ENCODE results near the gene ZNF503.
"Not testable (repeated sequence)": the region's sequence is repeated elsewhere in the genome, so short reads cannot be mapped to it uniquely, and the experiment has no call there.

ZNF503 gene

DNA sequence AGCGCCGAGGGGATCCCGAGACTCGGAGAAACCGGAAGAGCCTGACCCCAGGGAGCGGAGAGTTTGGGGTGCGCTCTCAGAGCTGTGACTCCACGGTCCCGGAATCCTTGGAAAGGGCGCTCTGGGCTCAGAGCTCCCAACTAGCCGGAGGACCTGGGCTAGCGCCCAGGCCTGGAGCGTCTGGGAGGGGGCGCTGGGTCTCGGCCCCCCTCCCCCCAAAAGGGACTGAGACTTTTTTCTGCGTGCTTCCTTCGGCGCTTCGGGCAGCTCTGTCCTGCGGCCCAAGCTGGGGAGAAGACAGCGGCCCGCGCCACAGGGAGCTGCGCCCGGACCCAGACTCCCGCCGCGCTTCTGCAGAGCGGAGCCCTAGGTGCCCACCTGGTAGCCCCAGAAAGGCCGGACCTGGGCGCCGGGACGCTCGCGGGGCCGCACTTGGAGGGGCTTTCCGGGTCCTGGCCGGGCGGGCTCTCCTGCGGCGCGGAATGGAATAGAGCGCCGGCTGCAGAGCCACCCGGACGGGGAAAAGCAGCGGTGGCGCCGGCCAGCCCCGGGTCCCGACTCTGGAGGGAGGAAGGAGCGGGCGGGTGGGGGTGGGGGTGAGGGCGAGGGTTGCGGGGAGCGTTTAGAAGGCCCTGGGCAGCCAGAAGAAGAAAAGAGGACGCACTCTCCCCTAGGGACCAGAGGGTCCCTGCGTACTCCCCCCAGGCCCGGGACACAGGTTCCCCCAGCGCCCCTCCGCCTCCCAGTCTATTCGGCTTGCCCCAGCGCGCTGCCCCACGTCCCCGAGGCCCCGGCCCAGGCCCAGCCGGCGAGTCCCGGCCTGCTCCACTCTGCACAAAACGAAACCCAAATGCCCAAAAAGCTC is 4.7 kb downstream of the ZNF503 start:
- in situ Hi-C loops (cut with MboI; ENCODE audit: low sequenced_read_pairs) = loop anchor here (25.0 kb wide), 1 partner anchor 640 kb away; no protein-coding TSS in a partner anchor

DNA sequence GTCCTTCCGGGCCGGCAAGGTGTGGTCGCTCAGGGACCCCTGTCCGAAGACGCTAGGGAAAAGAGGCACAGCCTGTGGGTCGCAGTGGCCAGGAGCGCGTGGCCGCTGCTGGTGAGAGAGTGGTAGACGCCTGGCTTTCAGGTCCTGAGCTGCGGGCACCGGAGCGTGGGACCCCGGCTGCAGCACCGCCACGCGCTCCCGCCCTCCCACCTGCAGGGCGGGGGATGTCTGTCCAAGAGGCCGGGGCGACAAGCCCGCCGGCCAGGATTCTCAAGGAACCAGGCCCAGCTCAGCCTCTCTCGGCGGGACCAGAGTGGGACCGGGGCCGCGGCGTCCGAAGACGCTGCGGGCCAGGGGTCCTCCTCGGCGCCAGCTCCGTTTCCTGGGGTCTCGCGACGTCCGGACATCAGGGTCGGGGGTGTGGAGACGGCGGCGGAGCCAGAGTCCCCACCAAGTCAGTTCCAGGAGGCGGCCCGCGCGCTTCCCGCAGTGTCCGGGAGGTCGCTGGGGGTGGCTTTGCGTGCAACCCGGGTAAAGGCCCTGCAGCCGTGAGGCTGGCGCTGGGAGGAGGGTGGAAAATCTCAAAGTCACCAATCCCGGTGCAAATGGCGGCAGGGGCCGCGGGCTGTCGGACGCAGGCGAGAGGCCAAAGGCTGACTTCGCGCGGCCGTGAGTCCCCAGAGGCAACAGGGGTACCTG is 5.5 kb downstream of the ZNF503 start:
- in situ Hi-C loops (cut with MboI; ENCODE audit: low sequenced_read_pairs) = loop anchor here (25.0 kb wide), 1 partner anchor 641 kb away; no protein-coding TSS in a partner anchor

DNA sequence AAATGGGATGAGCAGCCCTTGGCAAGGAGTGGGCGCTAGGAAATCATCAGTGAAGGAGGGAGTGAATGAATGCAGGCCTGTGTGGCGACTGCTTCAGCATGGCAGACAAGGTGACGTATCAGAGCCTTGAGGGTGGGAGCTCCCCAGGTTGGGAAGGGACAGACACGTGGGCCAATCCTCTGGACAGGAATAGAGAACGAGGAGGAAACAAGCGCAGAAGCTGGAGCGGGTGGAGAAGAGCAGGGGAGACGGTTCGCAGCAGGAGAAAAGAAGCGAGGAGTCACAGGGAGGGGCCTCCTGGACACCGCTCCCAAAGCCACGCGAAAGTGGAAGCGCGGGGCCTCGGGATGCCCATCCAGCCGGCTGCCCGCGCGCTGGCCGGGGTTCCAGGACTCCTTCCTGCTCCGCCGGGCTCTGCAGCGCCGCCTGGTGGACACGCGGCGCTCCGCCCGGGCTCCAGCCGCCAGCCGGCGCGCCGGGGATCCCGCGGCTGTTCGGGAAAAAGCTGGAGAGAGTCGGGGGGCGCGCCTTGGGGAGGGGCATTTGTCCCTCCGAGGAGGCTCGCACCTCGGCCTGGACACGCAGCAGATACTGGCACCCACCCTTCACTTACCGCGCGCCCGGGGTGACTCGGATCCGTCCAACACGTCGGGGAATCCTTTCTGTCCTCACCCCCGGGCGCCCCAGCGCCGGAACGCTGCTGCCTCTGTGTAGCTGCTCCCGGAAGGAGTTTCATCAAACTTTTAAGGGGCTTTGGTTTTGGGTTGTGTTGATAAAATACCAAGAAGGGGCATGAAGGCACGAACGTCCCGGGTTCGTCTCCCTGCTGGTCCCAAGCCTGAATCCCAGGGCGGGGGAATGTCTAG is 6.3 kb downstream of the ZNF503 start:
- in situ Hi-C loops (cut with MboI; ENCODE audit: low sequenced_read_pairs) = loop anchor here (25.0 kb wide), 1 partner anchor 642 kb away; no protein-coding TSS in a partner anchor

DNA sequence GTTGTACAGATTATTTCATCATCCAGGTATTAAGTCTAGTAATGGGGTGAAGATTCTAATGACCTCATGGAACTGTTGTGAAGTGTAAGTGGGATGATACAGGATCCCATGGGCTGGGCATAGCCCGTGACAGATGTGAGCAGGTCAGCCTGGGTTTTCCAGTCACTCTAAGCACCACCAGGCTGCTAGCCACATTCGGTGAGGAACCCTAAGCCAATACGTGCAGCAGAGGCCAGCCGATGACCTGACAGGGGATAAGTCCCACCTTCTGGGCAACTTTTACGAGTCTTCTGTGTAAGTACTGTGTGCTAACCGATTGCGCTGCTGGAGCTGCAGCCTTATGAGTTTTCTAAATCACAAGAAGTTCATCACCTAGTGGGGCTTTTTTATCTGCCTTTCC is 7.3 kb downstream of the ZNF503 start:
- in situ Hi-C loops (cut with MboI; ENCODE audit: low sequenced_read_pairs) = loop anchor here (25.0 kb wide), 1 partner anchor 643 kb away; no protein-coding TSS in a partner anchor

DNA sequence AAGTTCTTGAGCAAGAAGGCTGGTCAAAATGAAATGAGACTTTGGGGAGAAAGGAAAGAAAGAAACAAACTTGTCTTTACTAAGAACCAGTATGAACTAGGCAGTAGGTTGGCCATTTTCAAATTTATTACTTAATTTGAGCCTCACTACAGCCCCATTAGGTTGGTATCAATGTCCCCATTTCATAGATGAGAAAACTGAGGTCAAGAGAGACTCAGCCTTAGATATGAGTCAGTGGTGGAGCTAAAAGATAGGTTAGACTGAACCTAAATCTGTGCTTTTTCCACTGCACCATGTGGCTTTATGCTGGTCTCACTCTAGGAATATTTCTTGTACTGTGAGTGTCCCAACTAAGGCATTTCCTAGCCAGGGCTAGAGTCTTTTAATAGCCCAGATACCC is 8.8 kb downstream of the ZNF503 start:
- in situ Hi-C loops (cut with MboI; ENCODE audit: low sequenced_read_pairs) = loop anchor here (25.0 kb wide), 1 partner anchor 645 kb away; no protein-coding TSS in a partner anchor

DNA sequence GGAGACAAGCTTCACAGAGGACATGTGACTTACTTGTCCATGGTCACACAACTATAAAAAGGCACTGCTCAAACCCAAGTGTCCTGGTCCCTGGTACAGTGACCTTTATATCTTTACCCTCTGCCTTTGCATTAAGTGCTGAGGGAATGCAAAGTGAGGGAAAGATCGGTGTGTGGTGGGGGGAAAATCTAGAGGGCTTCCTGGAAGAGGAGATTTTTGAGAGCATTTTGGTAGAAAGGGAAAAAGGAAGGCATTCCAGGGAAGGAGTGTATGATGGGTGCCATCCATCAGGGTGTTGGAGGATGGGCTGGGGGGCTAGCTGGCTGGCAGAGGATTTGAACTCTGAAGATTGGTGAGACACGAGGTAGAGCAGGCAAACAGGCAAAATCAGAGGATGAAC is 9.3 kb downstream of the ZNF503 start:
- in situ Hi-C loops (cut with MboI; ENCODE audit: low sequenced_read_pairs) = loop anchor here (25.0 kb wide), 1 partner anchor 645 kb away; no protein-coding TSS in a partner anchor

DNA sequence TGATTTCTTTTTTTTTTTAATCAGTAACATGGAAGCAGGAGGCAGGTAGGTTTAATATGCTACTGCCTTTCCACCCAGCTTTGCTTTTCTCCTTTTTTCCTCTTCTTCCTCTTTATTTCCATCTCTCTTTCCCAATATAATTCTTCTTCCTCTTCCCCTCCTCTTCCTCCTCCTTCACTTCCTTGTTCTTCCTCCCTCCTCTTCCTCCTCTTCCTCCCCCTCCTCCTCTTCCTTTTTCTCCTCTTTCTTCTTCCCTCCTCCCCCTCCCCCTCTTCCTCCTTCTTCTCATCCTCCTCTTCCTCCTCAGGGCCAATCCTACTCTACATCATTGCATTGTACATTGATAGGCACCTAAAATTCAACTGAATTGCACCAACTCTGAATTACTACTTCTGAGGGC is 11.4 kb downstream of the ZNF503 start:
- in situ Hi-C loops (cut with MboI; ENCODE audit: low sequenced_read_pairs) = loop anchor here (25.0 kb wide), 1 partner anchor 647 kb away; no protein-coding TSS in a partner anchor

DNA sequence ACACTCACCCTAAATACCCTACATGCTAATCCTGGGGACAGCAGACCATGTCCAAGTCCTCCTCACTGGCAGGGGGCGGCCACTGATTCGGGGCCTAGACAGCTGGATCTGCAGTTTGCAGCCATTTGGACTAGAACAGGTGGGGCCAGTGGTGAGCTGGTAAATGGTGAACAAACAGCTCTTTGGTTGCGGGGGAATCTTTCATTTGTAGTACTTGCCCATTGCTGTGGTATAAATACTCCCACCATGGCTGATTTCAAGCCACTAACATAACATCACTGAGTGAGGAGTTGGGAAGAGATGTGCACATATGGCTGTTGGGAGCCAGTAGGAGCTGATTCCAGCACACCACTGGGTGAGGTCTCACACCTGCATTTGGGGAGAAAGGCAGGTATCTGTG is 13.5 kb downstream of the ZNF503 start:
- in situ Hi-C loops (cut with MboI; ENCODE audit: low sequenced_read_pairs) = loop anchor here (25.0 kb wide), 1 partner anchor 649 kb away; no protein-coding TSS in a partner anchor

DNA sequence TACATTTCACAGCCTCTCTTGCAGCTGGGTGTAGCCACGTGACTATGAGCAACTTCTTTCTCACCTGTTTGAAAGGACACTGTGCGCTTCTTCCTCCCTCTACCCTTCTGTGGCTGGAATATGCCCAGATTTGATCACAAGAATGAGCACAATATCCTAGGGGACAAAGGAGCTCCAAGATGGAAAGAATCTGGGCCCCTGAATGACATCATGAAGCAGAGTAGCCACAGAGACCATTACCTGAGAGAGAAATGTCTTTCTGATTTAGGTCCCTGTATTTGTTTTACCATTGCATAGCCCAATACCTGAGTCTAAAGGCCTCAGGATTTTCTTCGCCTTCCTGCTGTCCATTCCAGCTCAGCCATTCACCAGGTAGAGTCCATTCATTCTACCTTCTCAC is 15.4 kb downstream of the ZNF503 start:
- in situ Hi-C loops (cut with MboI; ENCODE audit: low sequenced_read_pairs) = loop anchor here (25.0 kb wide), 1 partner anchor 651 kb away; no protein-coding TSS in a partner anchor

DNA sequence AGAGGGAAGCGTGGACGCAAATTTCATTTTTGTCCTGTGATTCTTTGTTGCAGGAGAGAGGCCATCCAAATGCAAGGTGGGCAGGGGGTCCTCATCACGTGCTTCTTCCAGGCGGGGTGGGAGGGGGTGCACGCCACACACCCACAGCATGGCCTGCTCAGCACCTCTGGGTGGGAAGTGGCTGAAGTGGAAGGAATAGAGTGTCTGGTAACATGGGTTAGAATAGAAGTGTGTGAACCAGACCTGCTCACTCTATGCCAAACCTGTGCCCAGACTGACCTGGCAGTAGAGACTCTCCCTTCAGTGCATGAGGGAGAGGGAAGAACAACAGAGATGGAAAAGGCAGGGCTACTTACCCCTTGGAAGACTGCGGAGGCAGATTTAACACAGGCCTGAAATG is 21.7 kb downstream of the ZNF503 start:
- in situ Hi-C loops (cut with MboI; ENCODE audit: low sequenced_read_pairs) = loop anchor here (25.0 kb wide), 1 partner anchor 657 kb away; no protein-coding TSS in a partner anchor

DNA sequence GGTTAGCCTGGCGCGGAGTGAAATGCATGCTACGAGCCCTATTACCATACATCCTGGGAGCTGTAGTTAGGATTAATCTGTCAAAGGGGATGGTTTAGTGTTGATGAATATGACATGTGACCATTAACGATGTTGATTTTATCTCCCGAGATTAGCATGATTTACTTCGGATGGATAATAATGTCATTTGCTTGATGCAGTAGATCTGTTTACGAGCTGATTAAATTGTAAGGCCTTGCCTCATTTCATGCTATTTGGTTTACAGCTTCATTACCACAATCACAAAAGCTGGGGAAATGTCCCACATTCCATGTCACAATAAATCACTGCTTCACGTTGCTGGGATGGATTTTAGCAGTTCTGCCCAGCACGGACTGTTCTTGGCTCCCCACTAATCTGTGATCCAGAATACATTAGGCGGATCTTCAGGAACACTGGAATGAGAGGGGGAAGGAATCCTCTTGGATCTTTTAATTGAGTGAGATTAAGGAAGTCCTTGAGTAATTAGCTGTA is 22.3 kb downstream of the ZNF503 start:
- in situ Hi-C loops (cut with MboI; ENCODE audit: low sequenced_read_pairs) = loop anchor here (25.0 kb wide), 1 partner anchor 658 kb away; no protein-coding TSS in a partner anchor

DNA sequence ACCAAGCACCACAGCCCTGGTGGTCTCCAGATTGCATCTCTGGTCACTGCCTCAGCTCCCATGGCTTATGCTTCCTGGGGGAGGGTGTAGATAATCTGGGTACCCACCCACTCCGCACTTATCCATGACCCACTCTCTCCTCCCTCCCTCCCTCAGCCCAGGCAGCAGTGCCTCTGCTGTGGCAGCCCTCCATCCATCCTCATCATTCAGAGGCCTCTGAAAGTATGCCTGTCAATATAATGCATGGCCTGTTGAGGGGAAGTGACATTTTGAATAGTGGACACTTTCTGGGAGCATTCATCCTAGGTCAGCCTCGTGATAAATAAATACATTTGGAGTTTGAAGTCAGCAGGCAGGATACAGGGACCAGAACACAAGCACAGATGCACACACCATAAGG is 23.2 kb downstream of the ZNF503 start:
- in situ Hi-C loops (cut with MboI; ENCODE audit: low sequenced_read_pairs) = loop anchor here (25.0 kb wide), 1 partner anchor 659 kb away; no protein-coding TSS in a partner anchor

DNA sequence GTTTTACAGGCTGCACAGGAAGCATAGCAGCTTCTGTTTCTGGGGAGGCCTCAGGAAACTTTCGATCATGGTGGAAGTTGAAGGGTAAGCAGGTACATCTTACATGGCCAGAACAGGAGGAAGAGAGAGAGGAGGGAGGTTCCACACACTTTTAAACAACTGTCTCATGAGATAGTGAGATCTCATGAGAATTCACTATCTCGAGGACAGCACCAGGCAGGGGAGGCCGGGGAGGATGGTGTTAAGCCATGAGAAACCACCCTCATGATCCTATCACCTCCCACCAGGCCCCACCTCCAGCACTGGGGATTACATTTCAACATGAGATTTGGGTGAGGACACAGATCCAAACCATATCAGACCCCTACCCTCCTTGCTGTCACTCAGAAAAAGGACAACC is 23.7 kb downstream of the ZNF503 start:
- in situ Hi-C loops (cut with MboI; ENCODE audit: low sequenced_read_pairs) = loop anchor here (25.0 kb wide), 1 partner anchor 659 kb away; no protein-coding TSS in a partner anchor

DNA sequence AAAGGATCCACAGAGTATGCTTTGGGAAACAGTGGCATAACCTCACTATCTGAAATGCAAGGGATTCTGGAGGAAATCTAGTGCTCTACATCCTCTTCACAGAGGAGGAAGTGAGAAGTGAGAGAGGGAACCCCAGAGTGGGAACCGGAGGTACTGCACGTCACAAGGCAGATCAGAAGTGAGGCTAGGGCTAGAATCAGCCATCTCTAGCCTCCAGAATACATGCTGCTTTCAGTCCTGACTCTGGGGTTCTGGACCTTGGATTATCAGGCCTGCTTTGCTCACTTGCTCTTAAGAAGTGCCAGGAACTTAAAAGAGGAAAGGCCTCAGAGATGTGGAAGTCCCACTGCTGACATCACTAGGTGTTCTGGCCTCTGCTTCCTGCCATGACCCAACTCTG is 25.7 kb downstream of the ZNF503 start:
- in situ Hi-C loops (cut with MboI; ENCODE audit: low sequenced_read_pairs) = loop anchor here (25.0 kb wide), 1 partner anchor 661 kb away; no protein-coding TSS in a partner anchor

DNA sequence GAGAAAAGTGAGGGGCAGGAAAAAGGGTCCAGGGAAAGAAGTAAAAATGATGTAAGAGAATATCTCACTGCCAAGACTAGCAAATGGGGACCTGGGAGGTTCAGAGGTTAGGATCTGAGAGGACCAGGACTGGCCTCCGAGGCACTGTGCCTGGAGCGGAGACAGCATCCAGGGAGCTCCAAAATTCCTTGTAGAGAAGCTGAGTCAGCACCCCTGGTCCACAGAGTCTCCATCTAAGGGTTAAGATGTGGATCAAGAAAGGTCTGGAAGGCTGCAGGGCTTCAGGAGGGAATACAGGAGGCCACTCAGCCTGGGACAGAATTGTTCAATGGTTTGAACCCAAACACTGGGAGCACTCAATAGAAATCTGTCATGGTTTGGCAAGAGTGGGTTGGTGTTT is 30.6 kb downstream of the ZNF503 start:
- in situ Hi-C loops (cut with MboI; ENCODE audit: low sequenced_read_pairs) = no loop called here

DNA sequence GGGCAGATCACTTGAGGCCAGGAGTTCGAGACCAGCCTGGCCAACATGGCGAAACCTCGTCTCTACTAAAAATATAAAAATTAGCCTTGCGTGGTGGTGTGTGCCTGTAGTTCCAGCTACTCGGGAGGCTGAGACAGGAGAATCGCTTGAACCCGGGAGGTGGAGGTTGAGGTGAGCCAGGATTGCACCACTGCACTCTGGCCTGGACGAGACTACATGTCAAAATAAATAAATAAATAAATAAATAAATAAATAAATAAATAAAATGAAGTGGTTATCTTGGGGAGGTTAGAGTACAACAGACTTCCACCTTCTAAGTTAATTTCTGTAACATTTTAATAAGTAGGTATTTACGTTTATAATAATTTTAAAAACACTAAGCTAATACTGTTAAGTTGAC is 31.7 kb downstream of the ZNF503 start:
- in situ Hi-C loops (cut with MboI; ENCODE audit: low sequenced_read_pairs) = not testable (repeated sequence)

DNA sequence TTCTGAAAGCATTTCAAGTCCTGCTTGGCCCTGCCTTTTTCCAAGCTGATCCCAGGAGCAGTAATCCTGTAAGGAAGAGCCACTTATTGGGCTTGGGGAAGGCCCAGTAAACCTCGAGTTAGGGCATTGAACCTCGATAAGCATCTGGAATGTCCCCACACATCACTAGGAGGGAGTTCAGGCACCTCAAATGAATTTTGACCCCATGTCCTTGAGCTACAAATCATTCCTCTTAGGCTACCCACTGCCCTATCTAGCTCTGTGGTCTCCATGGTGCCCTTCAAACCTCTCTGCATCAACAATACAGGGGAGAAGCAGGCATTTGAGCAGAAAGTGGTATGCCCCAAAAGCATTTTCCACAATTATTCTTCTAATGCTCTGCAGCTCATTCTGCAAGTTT is 33.7 kb downstream of the ZNF503 start:
- in situ Hi-C loops (cut with MboI; ENCODE audit: low sequenced_read_pairs) = no loop called here

DNA sequence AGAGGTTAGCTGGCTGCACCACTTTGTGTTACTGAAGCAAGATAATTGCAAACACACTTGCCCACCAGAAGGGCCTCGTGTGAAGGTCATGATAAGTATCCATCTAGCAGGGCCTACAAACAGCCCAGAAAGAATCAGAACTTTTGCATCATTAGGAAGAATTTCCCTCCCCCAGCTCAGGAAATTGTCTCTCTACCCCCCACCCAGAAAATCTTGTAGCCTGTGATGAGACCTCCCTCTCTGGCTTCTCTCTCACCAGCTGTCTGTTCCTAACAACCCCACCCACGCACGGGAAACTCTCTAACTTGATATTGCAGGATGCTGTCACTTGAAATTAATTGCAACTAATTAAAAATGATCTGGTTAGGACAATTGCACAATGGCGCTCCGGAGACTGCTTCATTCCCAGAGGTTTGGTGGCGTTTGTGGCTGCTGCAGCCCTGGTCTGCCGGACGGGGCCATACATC is 34.5 kb downstream of the ZNF503 start:
- in situ Hi-C loops (cut with MboI; ENCODE audit: low sequenced_read_pairs) = no loop called here

DNA sequence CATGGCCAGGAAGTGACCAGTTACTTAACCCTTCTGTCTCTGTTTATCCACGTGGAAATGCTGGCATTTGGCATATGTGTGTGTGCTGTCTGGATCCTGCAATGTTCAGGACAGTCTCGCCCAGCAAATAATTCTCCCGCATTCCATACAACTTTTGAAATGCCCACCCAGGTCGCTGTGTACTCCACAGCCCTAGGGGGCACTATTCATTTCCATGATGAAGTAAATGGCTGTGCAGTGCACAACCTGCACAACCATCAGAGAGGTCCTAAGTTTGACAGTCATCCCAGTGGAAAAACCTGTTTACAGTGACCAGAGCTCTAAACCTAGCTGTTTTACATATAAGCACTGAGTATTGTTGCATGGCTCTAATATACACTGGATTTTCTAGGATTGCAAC is 38.1 kb downstream of the ZNF503 start:
- in situ Hi-C loops (cut with MboI; ENCODE audit: low sequenced_read_pairs) = no loop called here

DNA sequence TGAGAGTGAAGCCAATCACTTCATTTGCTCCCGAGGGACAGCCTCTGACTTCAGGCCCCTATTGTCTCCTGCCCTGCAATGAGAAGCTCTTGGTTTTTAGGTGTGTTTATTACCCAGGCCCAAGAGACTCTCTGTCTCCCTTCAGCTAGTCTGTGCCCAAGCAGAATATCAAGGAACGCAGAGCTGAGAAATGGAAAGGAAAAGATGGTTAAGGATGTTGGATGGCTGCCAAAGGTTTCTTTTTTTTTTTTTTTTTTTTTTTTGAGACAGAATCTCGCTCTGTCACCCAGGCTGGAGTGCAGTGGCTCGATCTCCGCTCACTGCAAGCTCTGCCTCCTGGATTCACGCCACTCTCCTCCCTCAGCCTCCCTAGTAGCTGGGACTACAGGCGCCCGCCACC is 41.7 kb downstream of the ZNF503 start:
- in situ Hi-C loops (cut with MboI; ENCODE audit: low sequenced_read_pairs) = not testable (repeated sequence)
